H1 (cell line): ENCODE measurements around the gene AKTIP.

Experiments used
- CEBPB ChIP-seq: IDR thresholded peaks from 2 replicates; pipeline ENCODE4 v1.6.1; 2012; ENCODE audit warnings: low read depth, low read length
- CTCF ChIP-seq, 3 experiments: IDR thresholded peaks; 1 replicate in 2 of 3; 2 replicates in 1 of 3; pipeline versions ENCODE4 v1.5.1 to v1.6.1; 2011; ENCODE audit warnings: low read length in 3 of 3, mild to moderate bottlenecking in 3 of 3, inconsistent platforms in 2 of 3, low read depth in 1 of 3, moderate library complexity in 1 of 3; ENCODE audit not compliant: insufficient read depth in 1 of 3; ENCODE audit errors: control extremely low read depth in 1 of 3
- EGR1 ChIP-seq: IDR thresholded peaks from 2 replicates; pipeline ENCODE4 v1.6.1; 2011; ENCODE audit warnings: low read depth, low read length, borderline replicate concordance
- EP300 ChIP-seq, 2 experiments: IDR thresholded peaks; 1 replicate in 1 of 2; 2 replicates in 1 of 2; pipeline ENCODE4 v1.6.1; 2011 to 2012; ENCODE audit warnings: low read depth in 2 of 2, low read length in 2 of 2, mild to moderate bottlenecking in 2 of 2, borderline replicate concordance in 1 of 2, inconsistent platforms in 1 of 2, moderate library complexity in 1 of 2
- EZH2 ChIP-seq: fragments of 200-600 bp; sonication (generic); IDR thresholded peaks from 2 replicates; pipeline ENCODE4 v1.7.1; 2012; ENCODE audit warnings: low read depth, mild to moderate bottlenecking, moderate library complexity, low read length, inconsistent platforms; ENCODE audit not compliant: severe bottlenecking
- FOSL1 ChIP-seq: IDR thresholded peaks from 2 replicates; pipeline ENCODE4 v1.6.1; 2011; ENCODE audit warnings: mild to moderate bottlenecking, low read depth, low read length, moderate library complexity; ENCODE audit not compliant: insufficient read depth
- JUN ChIP-seq: IDR thresholded peaks from 2 replicates; pipeline ENCODE4 v1.6.1; 2011; ENCODE audit warnings: low read depth, mild to moderate bottlenecking, improper control_type of control experiment, low read length
- JUND ChIP-seq: IDR thresholded peaks from 2 replicates; pipeline ENCODE4 v1.6.1; 2011; ENCODE audit warnings: mild to moderate bottlenecking, improper control_type of control experiment, low read length
- MAX ChIP-seq: IDR thresholded peaks from 2 replicates; pipeline ENCODE4 v1.6.1; 2012; ENCODE audit warnings: inconsistent platforms
- POLR2A ChIP-seq, 2 experiments: IDR thresholded peaks; 1 replicate in 1 of 2; 2 replicates in 1 of 2; pipeline ENCODE4 v1.6.1; 2011; ENCODE audit warnings: low read depth in 2 of 2, low read length in 2 of 2, mild to moderate bottlenecking in 2 of 2; ENCODE audit errors: control extremely low read depth in 1 of 2
- POLR2AphosphoS5 ChIP-seq: IDR thresholded peaks from 2 replicates; pipeline ENCODE4 v1.6.1; 2011; ENCODE audit warnings: low read depth, low read length

DNA sequence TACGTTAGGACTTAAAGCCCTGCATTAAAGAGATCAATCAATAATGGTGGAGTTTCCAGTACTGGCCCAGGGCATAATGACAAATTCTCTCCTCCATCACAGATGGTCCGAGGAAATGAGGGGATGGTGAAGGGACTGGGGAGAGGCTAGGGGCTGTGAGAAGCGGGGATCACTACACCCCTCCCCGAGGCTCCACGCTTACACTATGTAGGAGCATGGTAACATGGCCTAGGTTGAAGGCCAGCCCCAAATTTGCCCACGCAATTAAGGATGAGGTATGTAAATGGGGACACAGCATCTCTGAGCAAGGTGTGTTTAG lies 8.0 kb upstream of the AKTIP start:
- TF ChIP-seq EP300 (IDR thresholded peaks at IDR 0.05; ENCODE audit: borderline replicate concordance in 1 of 2, low read depth in 2 of 2, low read length in 2 of 2) (no peak), POLR2A (IDR thresholded peaks at IDR 0.05; ENCODE audit: control extremely low read depth in 1 of 2, low read depth in 2 of 2, low read length in 2 of 2) (no peak), POLR2AphosphoS5 (no peak), FOSL1 (no peak), EZH2 (no peak), CTCF (IDR thresholded peaks at IDR 0.05; ENCODE audit: control extremely low read depth in 1 of 3, insufficient read depth in 1 of 3, low read depth in 1 of 3, low read length in 3 of 3) (no peak), EGR1 (no peak), JUN (no peak), MAX (no peak), CEBPB (no peak), JUND (no peak)
